ENCODE data around the gene TTC39C. TPM values are rescaled to one million over a fixed set of nuclear protein-coding genes. Genes with fewer than 3 reads are reported as not detected.
A peak's percentile ranks its signal among the peaks of the same experiment; 100 is the strongest.

TTC39C gene
- total RNA-seq, 1 experiment from 2014 or later, result 24.0 TPM

- intact Hi-C loops (cut with micrococcal nuclease; ENCODE audit: unreplicated experiment), result no loop called here
- no peaks in the 10 kb centered on the region for H3K27me3 ChIP-seq (replicated peaks; ENCODE audit: insufficient read depth, low read depth, low read length, poor library complexity)
- ChIA-PET CTCF (no interaction called here), POLR2A (ENCODE audit: low non-redundant PET) (no interaction called here)
- no peaks in the 10 kb centered on the region for H3K4me1 ChIP-seq (ENCODE audit: insufficient read depth, low read length, poor library complexity, severe bottlenecking)
- no TSS peak for BruUV-seq (replicated peaks)
- no peak overlapping the region for H3K4me3 ChIP-seq (ENCODE audit: low read depth, low read length, poor library complexity, severe bottlenecking)
- no peak overlapping the region for H3K27ac ChIP-seq (ENCODE audit: low read depth, low read length, poor library complexity, severe bottlenecking)
- TF ChIP-seq EZH2 (IDR thresholded peaks at IDR 0.05; ENCODE audit: borderline replicate concordance, low read depth, low read length, poor library complexity, severe bottlenecking) (no peak), CTCF (conservative IDR thresholded peaks at IDR 0.05; ENCODE audit: low read depth, low read length) (no peak)
- no peaks in the 10 kb centered on the region for H3K9me3 ChIP-seq (ENCODE audit: low read depth, low read length, poor library complexity, severe bottlenecking)
- H3K36me3 ChIP-seq (ENCODE audit: insufficient read depth, low read length, poor library complexity, severe bottlenecking), result no peaks in the 10 kb centered on the region
- DNase-seq (ENCODE audit: low spot score), result no peak
Observed at GRCh38 chr18:24170360-24170759, 155.8 kb downstream of the TTC39C start.

DNA sequence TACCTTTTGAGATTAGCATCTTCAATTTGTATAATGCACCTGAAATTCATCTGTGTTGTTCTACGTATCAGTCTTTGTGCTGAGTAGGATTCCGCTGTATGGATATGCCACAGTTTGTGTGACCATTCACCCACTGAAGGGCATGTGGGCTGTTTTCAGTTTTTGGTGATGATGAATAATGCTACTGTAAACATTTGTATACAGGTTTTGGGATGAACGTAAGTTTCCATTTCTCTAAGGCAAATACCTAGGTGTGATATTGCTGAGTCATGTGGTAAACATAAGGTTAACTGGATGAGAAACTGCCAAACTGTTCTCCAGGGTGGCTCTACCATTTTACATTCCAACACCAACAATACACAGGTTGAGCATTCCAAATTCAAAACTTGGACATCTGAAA is 159.4 kb downstream of the TTC39C start:
- ChIA-PET CTCF (no interaction called here), POLR2A (ENCODE audit: low non-redundant PET) (no interaction called here)
- H3K4me3 ChIP-seq (ENCODE audit: low read depth, low read length, poor library complexity, severe bottlenecking), result no peak overlapping the region
- no peak for DNase-seq (ENCODE audit: low spot score)
- intact Hi-C loops (cut with micrococcal nuclease; ENCODE audit: unreplicated experiment), result no loop called here
- no peaks in the 10 kb centered on the region for H3K9me3 ChIP-seq (ENCODE audit: low read depth, low read length, poor library complexity, severe bottlenecking)
- H3K4me1 ChIP-seq (ENCODE audit: insufficient read depth, low read length, poor library complexity, severe bottlenecking), result no peaks in the 10 kb centered on the region
- no peak overlapping the region for H3K27ac ChIP-seq (ENCODE audit: low read depth, low read length, poor library complexity, severe bottlenecking)
- H3K27me3 ChIP-seq (replicated peaks; ENCODE audit: insufficient read depth, low read depth, low read length, poor library complexity), result no peaks in the 10 kb centered on the region
- BruUV-seq (replicated peaks), result no TSS peak
- no peaks in the 10 kb centered on the region for H3K36me3 ChIP-seq (ENCODE audit: insufficient read depth, low read length, poor library complexity, severe bottlenecking)
- TF ChIP-seq EZH2 (IDR thresholded peaks at IDR 0.05; ENCODE audit: borderline replicate concordance, low read depth, low read length, poor library complexity, severe bottlenecking), result no peak
- TF ChIP-seq CTCF (conservative IDR thresholded peaks at IDR 0.05; ENCODE audit: low read depth, low read length), result no peak

- ChIA-PET CTCF (interaction anchor here (0.5 to 1.8 kb wide), 10 partner anchors 8 to 312 kb away, joined by 3 to 18 read pairs (median 5); partner anchors contain the start of gene CABYR), POLR2A (ENCODE audit: low non-redundant PET) (no interaction called here)
- Histone ChIP-seq H3K4me3 (ENCODE audit: low read depth, low read length, poor library complexity, severe bottlenecking) (no peak overlapping the region), H3K27me3 (replicated peaks; ENCODE audit: insufficient read depth, low read depth, low read length, poor library complexity) (no peaks in the 10 kb centered on the region), H3K36me3 (ENCODE audit: insufficient read depth, low read length, poor library complexity, severe bottlenecking) (no peaks in the 10 kb centered on the region), H3K27ac (ENCODE audit: low read depth, low read length, poor library complexity, severe bottlenecking) (no peak overlapping the region), H3K9me3 (ENCODE audit: low read depth, low read length, poor library complexity, severe bottlenecking) (no peaks in the 10 kb centered on the region), H3K4me1 (ENCODE audit: insufficient read depth, low read length, poor library complexity, severe bottlenecking) (no peaks in the 10 kb centered on the region)
- TF ChIP-seq CTCF (conservative IDR thresholded peaks at IDR 0.05; ENCODE audit: low read depth, low read length) (peak; percentile 88), EZH2 (IDR thresholded peaks at IDR 0.05; ENCODE audit: borderline replicate concordance, low read depth, low read length, poor library complexity, severe bottlenecking) (no peak)
- peak; percentile 74 for DNase-seq (ENCODE audit: low spot score)
- intact Hi-C loops (cut with micrococcal nuclease; ENCODE audit: unreplicated experiment), result loop anchor here (2.0 kb wide), 1 partner anchor 312 kb away; no protein-coding TSS in a partner anchor
- BruUV-seq (replicated peaks), result no TSS peak
Observed at GRCh38 chr18:24176727-24177416, 162.3 kb downstream of the TTC39C start.
